Inflammatory macrophage (primary cell): ENCODE data around the gene PLPPR1.
"Not testable (repeated sequence)": the region's sequence is repeated elsewhere in the genome, so short reads cannot be mapped to it uniquely, and the experiment has no call there.

Experiments used
- DNase-seq, 2 donors: peaks; one replicate each; pipeline ENCODE4 v3.0.0-alpha.2; 2020 to 2022

The PLPPR1 gene

DNA sequence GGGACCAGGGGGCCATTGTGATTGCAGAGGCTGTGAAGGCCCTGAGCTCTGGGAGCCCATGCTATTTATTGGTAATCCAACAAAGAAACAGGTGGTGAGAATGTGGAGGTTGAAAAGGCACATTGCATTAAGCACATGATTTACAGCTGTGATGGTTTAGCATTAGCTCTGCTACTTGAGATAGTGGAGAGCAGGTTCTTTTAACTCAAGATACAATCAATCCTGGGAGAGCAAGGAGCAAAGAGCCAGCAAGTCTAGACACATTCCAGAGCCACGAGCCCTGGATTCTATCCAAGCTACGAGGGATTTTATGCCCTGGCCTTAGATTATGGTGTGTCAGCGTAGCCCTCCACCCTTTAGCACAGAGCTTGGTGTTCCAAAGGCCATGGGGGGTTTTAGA lies 98.8 kb downstream of the PLPPR1 start:
- DNase-seq: not testable (repeated sequence)

DNA sequence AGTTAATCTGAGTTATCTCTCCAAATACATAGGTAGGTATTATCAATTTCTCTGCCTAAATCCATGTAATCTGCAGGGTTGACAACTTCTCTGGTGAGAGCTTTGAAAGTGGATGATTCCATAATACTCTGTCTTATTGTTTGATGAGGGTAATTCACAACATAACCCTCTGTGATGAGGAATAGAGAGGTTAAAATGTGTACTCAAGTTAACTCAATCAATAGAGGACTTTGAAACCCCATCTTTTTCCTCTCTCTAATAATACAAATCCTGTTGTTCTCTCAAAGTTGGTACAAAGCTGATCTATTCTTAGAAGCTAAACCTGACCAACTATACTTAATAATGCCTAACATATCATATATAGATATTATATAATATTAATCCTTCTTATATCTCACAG lies 100.1 kb downstream of the PLPPR1 start:
- DNase-seq: no peak

DNA sequence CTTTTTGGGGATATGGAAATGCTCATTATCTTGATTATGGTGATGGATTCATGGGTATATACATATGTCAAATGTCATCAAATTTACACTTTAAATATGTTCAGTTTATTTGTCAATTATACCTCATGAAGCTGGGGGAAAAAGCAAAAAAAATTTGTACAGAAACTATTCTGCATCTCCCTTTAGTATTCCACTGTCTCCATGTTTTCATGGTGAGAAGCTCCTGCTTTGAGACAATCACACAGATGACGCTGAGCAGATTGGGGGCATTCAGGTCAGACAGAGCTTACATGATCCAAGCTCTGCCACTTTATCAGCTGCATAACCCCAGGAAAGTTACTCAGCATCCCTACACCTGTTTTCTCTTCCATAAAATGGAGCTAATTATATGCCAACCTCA lies 101.5 kb downstream of the PLPPR1 start:
- no peak for DNase-seq

DNA sequence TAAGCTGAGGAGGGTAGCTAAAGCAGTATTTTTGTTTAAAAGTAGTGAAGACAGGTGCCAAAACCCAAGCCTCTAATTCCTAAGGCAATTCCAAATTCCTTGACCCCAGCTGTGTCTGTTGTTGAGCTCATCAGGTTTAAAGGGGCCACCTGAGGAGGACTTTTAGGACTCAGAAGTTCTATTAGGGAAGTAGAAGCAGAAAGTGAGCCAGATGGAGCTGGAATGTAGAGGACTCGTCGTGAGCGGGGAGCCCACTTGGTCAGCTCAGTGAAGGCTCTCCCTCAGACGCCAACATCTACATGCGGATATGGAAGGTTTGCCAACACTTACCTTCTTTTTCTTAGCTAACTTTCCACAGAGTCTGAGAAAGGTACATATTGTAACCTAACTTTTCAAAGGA lies 102.8 kb downstream of the PLPPR1 start:
- no peak for DNase-seq

DNA sequence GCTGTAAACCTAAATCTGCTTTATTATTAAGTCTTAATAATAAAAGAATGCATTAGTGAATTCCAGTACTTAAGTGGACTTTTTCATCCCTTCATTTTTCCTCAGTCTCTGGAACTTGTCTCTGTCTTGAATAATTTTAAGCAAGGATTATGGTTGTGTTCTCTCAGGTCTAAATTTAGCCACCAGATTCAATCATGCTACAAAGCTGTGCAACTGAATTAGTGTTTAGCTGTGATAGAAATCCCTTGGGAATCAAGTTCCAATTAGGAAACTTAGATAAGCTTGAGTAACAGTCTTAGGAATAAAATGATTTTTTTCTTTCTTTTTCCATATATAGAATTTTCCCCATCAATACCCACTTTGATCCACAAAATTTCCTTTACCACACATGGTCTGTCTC lies 104.3 kb downstream of the PLPPR1 start:
- no peak for DNase-seq

DNA sequence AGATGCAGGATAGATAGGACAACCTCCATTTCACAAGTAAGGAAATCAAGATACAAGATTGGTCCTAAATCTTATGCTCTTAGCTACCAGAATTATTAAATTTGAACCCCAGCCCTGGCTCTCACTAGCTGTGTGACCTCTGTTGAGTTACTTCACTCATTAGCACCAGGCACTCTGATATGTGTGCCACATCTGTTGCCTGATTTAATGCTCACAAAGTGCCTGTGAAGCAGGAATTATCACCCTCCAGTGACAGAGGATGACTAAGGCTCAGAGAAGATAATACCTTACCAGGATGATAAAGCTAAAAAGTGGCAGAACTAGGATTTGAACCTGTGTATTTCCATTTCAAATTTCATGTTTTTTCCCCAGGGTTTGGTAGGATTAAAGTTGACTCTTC lies 110.0 kb downstream of the PLPPR1 start:
- no peak for DNase-seq

DNA sequence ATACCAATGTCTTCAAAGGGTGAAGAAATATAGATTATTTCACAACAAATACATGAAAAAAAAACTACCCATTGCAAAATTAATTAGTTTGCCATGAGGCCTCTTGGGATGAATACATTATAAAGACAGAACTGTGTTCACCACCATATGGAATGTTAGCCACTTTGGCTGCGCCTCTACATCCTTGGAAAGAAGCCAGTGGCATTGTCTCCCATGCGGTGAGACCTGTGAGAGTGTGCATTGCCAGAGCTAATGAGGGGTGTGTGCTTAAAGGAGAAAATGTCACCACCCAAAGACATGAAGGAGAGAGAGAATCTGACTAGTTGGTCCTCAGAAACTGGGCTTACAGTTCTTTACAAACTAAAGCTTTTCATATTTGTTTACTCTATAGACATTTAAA lies 110.6 kb downstream of the PLPPR1 start:
- DNase-seq: no peak

DNA sequence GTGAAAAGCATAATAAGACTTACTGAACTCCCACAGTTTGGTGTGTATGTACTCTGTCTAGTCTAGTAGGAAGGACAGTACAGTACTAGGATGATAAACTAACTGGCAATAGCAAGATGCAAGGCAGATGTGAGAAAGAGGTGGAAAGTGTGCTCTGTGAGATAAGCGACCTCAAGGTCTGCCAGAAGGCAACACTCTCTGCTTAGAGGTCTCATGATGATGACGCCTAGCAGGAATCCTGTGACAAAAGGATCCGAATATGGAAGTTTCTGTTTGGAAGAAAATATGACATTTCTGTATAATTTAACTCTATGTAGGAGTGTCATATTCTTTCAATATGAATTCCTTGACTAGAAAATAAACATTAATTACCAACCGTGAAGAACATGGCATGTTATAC lies 112.2 kb downstream of the PLPPR1 start:
- no peak for DNase-seq

DNA sequence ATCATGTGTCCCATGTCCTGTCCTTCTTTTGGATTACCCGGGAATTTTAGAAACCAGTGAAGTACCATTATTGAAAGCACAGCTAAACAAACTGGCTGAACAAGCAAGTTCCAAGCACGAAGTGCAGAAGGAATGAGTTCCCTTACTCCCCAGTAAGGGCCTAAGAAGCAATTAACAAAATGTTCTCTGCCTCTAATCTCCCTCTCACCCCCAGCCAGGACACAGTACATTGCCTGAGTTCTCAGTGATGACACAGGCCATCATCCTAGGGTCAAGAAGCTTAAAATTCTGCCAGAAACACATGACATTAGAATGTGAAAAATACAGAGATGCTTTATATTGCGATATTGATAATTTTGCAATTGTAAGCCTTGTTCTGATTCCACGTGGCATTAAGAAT lies 118.0 kb downstream of the PLPPR1 start:
- no peak for DNase-seq

DNA sequence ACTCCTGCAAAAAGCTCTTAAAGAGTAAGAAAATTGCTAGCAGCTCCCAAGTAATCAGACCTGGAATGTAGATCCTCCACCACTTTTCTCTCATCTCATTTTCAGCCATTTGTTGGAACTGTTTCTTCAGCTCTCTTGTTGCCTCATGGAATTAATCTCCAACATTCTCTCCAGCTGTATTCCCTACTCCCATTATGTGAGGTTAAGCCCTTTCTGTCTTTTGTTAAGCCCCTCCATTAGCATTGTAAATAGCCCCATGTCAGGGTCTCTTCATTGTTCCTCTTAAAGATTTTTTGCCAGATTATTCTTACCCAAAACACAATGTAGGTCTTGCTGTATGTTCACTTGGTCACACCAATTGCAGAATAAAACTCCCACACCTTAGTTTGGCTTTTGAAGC lies 119.8 kb downstream of the PLPPR1 start:
- DNase-seq: no peak

DNA sequence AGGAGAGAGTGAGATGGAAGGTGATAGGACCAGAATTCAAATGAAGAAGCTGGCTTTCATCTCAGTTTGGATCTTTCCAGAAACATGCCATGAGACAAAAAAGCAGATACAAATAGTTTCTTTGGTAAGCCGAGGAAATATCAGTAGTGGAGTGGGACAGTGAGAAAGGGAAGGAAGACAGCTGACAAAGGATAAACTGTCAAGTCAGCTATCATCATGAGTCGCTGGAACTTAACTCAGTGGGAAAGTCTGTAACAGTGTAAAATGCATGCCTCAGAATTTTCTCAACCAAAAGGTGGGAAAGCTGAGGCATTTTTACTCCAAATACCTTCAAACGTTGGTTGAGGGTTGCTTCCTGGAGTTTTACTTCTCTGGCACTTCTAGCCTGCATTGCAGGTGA lies 129.8 kb downstream of the PLPPR1 start:
- DNase-seq: no peak

DNA sequence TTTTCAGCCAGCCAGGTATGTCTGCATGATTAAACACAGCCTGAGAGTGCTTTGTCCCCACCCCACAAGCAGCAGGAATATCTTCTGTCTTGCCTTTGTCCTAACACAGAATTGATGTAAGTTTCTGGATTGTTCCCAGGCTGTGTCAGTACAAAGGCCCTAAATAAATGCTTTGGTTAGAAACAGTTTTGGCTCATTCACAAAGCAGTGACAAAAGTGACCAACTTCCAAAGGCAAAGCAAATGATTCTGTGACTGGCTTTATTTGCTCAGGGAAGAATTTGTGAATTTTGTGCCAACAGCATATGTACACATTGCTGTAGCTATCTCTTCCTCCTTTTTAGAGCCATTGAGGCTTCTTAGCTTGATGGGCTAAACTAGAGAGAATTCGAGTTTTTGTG lies 133.7 kb downstream of the PLPPR1 start:
- DNase-seq: no peak

DNA sequence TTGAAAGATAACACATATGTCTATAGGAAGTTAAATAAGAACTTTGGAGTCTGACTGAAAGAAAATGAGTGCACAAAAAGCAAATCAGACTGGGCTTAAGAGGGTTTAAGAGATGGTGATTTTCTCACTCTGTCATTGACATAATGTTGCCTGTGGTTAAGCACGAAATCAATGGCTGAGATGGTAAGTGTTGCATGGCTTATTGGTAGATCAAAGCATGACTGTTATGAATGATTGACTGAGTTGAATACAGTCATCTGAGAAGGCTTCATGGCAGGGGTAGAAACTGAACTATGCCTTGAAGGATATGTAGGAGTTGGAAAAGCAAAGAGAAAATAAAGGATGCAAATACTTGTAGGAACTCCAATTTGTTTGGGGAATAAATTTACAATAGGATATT lies 136.6 kb downstream of the PLPPR1 start:
- DNase-seq: no peak

DNA sequence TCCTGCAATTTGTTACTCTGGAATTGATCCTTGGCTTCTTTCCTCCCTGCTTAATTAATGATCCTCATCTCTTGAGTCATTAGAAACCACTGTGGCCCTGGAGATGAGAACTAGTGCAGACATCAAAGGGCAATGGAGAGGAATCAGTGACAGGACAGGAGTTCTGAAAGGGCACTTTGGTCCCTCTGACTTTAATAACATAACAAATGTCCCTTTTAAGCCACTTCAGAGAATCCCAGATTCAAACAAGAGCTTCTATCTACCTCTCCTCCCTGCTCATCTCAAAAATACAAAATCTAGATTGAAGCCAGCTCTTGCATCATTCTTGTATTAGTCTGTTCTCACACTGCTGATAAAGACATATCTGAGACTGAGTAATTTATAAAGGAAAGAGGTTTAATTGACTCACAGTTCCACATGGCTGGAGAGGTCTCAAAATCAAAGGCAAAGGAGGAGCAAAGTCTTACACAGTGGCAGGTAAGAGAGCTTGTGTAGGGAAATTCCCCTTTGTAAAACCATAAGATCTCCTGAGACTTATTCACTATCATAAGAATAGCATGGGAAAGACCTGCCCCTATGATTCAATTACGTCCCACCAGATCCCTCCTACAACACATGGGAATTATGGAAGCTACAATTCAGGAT lies 139.1 kb downstream of the PLPPR1 start:
- DNase-seq: no peak

DNA sequence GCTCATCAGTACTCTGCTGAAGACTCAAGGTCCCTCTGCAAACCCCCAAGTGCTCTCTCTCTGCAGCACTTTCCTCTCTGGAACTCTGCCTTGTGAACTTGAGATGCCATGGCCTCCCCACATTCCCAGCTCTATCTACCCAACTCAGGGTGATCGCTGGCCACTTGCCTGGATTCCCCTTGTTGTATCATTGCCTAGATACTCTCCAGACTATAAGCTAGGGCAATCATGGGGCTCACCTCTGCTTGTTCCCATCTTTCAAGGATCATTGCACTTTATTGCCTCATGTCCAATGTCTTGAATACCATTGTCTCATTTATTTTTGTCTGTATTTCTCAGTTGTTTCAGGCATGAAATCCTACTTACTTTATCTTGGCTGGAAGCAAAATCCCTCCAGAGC lies 144.1 kb downstream of the PLPPR1 start:
- no peak for DNase-seq

DNA sequence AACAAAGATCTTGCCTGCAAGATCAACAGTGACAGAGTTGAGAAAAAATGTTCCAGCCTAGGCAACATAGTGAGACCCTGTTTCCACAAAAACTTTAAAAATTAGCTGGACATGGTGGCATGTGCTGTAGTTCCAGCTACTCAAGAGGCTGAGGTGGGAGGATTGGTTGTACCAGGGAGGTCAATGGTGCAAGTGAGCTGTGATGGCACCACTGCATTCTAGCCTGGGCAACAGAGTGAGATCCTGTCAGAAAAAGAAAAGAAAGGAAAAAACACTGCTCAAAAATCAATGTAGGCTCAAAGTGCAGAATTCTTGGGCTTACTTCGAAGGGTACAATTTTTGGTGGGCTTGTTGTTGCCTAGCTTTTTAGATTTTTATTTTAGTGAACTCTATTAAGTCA lies 145.4 kb downstream of the PLPPR1 start:
- no peak for DNase-seq

DNA sequence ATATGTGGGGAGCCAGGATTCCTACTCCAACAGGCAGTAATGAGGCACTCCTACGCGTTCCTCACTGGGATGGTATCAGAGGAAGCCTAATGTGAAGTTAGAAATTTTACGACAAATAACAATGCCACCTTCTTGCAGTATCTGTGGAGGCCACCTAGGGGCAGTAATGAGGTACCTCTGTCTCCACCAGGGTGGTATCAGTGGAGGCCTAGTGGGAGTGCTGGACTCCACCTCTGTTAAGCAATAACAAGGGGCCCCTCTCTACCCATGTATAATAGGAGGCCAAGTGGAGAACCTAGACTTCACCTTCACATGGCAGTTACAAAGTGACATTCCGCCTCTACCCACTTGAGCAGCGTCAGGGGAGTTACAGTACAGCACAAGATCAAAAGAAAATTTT lies 147.9 kb downstream of the PLPPR1 start:
- no peak for DNase-seq

DNA sequence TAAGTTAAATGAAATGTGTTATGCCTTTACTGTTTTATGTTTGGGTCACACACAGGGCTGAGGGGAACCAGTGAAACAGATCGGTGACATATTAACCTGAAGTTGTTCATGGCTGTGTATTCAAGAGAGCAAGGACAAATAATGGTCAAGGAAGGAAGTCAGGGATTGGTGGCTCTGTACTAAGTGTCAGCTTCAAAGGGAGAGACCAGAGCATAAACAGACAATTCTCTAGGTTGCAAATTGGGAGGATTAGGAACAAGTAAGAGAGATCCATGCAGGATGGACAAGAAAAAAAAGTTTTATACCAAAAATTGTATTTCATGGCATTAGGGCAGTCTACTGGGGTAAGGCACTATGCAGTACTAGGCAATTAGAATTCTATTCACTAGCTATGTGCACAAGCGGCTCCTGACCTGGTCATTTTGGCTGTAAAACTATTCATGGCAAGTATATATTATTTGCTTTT lies 156.3 kb downstream of the PLPPR1 start:
- no peak for DNase-seq

DNA sequence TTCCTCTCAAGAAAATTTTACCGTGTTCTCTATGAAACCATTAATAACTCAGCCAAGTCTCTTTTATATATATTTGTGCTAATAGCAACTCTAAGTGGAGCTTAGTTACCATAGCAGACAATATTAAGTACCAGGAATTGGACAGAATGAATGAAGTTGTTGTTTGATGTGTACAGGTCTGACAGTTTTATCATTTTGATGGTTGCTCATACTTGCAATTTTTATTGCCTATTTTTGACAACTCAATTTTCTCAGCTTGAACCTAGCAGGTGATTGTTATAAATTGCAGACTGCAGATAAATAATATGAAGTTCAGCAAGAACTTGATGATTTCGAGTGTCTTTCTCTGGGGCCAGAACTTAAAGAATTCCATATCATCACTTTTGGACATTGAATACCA lies 163.2 kb downstream of the PLPPR1 start:
- DNase-seq: no peak

DNA sequence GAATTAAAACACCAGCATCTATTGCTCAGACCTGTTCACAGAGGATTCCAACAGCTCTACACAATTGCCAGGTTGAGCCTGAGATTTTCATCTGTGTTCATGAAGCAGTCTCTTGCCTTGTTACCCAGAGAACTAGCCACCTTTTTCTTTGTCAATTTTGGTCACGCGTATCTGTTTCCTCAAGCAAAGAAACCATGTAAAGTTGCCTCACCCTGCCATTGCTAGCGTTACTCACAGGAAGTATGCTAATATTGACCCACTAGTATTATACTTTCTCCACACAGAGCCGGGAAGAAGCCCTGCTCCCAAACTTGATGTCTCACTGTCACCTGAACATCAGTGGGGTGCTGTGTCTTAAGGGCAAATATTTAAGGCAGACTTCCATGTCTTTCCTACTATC lies 168.5 kb downstream of the PLPPR1 start:
- DNase-seq: no peak

DNA sequence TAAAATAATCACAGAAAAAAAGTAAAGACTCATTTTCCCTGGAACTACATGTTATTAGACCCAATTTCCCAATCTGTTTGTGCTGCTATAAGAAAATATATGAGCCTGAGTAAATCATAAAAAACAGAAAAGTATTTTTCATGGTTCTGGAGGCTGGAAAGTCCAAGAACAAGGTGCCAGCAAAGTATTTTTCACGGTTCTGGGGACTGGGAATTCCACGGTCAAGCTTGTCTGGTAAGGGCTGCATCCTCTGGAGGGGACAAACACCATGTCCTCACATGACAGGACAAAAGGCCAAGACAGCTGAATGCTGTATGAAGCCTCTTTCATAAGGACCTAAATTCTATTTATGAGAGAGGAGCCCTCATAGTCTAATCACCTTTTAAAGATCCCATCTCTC lies 172.3 kb downstream of the PLPPR1 start:
- no peak for DNase-seq

DNA sequence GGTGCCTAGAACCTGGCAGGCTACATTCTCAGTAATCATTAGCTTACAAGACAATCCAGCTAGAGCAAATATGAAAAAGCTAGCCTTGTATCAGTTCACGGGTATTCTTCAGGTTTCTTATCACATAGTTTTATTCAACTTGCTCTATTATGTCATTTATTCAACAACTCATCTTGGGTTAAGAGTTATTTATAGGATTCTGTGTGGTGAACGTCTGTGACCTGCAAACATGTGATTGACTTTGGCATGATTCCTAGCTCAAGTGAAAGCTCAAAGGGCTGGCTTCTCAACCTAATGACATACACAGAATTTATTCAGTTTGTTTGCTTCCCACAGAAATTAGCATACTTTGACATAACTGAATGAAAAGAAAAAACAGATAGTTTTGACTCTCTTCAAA lies 173.1 kb downstream of the PLPPR1 start:
- DNase-seq: no peak

DNA sequence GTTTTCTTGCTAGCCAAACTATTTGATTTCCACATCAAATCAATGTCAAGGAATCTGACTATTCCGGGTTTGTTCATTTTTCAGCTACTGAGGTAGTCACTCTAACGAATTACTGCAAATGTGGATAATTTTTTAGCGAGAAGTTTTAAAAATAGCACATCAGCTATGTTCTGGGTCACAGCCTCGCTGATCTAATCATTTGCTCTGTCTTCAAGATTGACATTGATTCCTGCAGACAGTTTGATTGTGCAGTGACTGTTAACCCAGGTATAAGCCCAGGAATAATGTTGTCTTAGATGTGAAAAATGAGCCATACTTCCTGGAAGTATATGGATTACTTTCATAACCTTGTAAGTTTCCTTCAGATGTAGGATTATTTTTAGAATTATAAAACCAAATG lies 181.1 kb downstream of the PLPPR1 start:
- DNase-seq: no peak

DNA sequence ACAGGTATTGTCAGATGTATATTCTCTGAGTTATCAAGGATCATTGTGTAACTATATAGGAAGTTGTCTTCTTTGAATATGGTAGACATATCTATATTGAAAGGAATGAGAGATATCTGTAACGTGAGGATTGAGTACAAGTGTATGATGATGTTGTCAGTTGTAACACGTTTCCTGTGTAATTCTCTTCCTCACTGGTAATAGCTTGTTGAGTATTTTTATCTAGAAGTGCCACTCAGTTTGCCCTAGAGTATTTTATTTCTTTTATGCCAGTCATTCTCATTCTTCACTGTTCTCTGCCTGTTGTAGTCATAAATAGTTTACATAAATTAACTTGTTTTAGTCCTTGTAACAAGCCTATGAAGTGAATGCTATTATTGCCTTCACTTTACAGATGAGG lies 184.1 kb downstream of the PLPPR1 start:
- no peak for DNase-seq

DNA sequence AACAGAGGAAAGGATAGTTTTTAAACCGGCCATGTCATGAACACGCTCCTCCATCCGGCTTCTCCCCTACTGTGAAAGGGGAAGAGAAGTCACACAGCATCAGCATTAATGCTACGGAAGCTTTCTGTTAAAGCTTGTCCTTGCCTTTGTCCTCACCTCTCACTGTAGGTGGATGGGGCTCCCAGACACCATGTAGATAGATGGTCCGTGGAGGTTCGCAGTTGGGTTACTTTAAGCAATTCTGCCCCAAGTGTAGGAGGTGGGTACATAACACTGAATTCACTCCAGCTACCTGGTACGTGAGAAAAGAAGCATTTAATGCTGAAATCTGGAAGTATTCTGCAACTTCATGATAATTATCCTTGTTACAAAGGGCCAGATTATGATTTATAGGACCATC lies 190.5 kb downstream of the PLPPR1 start:
- no peak for DNase-seq

DNA sequence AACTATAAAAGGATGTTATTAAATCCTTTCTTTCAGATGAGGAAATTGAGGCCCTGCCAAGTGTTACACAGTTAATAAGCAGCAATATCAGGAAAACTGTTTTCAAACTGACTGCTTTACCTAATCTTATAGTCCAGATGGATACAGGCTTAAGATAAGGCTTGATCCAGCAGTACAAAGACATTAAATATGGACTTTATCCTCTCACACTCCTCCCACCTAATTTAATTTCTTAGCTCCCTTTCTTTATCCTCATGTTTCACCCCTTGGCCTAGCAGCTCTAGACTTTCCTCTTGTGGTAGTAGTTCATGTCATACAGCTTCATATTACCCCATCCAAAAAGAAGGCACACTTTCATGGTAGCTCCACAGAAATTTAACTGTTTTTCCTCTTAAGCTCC lies 191.8 kb downstream of the PLPPR1 start:
- DNase-seq: no peak
